Measurements from ENCODE around the gene SELENOM. TPM values are rescaled to one million over a fixed set of nuclear protein-coding genes. Genes with fewer than 3 reads are reported as not detected.
"Not testable (repeated sequence)": the region's sequence is repeated elsewhere in the genome, so short reads cannot be mapped to it uniquely, and the experiment has no call there.

Gene SELENOM
- total RNA-seq, 1 donor from 2014 or later, result 10.3 TPM

- DNase-seq (ENCODE audit: low read depth in 2 of 2), result no peak
These were observed 28.2 kb downstream of the SELENOM start for GRCh38 chr22:31079095-31079642.

- DNase-seq (ENCODE audit: low read depth in 2 of 2), result not testable (repeated sequence)
These were observed 29.0 kb downstream of the SELENOM start for GRCh38 chr22:31078389-31078788.

GRCh38 chr22:31077681-31078080 is 29.7 kb downstream of the SELENOM start:
- DNase-seq (ENCODE audit: low read depth in 2 of 2), result no peak

GRCh38 chr22:31075961-31076360 is 31.4 kb downstream of the SELENOM start:
- no peak for DNase-seq (ENCODE audit: low read depth in 2 of 2)

GRCh38 chr22:31073545-31074145 is 33.7 kb downstream of the SELENOM start:
- DNase-seq (ENCODE audit: low read depth in 2 of 2), result not testable (repeated sequence)

DNA sequence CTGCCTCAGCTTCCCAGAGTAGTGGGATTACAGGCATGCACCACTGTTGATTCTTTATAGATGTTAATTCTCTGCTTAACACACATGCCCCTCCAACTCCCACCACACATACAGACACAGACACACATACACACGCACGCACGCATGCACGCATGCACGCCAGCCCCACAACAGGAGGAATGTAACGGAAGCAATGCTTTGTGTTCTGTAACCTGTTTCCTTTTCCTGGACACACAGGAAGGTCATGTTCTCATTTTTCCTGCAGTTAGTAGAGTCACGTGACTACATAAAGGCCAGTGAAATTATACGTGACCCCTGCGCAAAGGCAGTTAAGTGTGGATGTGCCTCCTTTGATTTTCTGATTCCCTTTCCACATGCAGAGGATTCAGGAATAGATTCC is 34.2 kb downstream of the SELENOM start:
- peak; percentile 54 to 93 for DNase-seq (ENCODE audit: low read depth in 2 of 2)

DNA sequence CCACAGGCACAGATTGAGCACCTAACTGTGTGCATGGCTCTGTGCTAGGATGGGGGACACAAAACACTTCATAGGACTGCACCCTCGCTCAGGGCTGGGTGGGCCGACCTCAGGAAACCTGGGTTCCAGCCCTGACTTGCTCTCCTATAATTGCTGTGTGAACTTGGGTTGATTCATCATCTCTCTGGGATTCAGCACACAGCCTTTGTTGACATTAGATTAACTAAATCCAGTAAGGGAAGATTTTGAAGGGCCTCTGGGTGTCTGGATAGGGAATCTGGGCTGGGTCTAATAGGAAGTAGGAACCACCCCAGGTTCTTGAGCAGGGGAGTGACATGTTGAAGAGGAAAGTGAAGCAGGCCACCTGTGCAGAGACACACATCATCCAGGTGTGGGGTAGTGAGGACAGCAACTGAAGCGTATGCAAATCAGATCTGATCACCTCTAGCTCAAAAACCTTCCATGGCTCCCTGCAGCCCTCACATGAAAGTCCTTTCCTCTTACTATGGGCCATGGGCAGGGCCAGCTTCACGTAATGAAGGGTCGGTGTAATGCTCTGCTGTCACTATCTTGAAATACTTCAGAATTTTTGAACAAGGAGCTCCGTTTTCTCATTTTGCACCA is 37.6 kb downstream of the SELENOM start:
- not testable (repeated sequence) for DNase-seq (ENCODE audit: low read depth in 2 of 2)

- DNase-seq (ENCODE audit: low read depth in 2 of 2), result no peak
These were observed 38.4 kb downstream of the SELENOM start for GRCh38 chr22:31068970-31069369.

DNA sequence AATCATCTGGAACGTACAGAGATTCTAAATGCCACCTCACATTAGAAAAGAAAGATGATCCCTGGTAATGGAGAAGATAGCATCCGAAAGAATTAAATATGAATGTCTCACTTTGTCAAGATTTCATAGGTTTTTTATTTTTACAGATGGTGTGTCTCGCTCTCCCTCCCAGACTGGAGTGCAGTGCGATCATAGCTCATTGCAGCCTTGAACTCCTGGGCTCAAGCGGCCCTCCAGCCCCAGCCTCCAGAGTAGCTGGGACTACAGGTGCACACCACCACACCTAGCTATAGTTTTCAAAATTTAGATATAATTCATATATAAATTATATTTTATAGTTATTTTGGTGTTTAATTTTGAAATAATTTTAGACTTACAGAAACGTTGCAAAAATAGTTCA is 43.0 kb downstream of the SELENOM start:
- no peak for DNase-seq (ENCODE audit: low read depth in 2 of 2)

GRCh38 chr22:31062566-31063230 is 44.7 kb downstream of the SELENOM start:
- DNase-seq (ENCODE audit: low read depth in 2 of 2), result no peak

DNA sequence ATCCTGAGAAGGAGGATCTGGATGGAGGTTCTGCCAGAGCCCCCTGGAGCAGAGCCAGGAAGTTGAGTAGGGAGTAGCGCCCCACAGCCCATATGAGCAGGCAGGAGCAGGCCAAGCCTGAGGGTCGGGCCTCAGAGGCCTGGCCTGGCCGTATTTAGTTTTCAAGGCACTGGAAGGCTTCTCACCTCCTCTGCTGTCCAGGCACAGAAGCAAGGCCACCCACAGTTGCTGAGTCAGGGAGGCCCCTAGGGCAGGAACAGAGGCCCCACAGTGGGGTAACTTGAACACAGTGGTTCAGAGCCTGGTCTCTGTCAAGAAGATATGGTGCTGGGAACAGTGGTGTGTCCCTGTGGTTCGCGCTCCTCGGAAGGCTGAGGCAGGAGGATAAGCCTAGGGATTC is 47.7 kb downstream of the SELENOM start:
- DNase-seq (ENCODE audit: low read depth in 2 of 2), result not testable (repeated sequence)

DNA sequence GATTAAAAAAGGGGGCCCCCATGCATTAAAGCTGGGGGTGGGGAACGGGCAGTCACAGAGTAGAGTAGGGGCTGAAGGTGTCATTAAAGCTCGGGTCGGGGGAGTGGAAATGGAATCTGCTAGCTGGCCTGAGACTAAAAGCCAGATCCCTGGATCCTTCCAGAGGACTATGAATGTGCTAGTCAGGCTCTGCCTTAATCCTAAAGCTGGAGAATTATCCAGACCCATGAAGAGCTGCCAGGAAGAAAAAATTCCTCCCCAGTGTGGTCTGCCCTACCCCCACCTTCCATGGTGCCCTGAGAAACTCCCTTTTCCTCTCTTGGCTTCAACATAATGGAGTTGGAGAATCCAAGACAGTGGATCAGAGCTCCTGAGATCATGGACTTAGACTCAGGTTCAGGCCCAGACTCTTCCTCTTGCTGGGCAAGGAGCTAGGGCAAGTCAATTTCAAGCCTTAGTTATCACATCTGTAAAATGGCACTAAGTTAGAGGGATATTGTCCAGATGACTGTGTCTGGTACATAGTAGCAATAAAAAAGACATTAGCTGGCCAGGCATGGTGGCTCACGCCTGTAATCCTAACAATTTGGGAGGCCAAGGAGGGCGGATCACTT is 50.3 kb downstream of the SELENOM start:
- DNase-seq (ENCODE audit: low read depth in 2 of 2), result no peak

GRCh38 chr22:31055635-31056159 is 51.7 kb downstream of the SELENOM start:
- DNase-seq (ENCODE audit: low read depth in 2 of 2), result peak; percentile 89 to 94

DNA sequence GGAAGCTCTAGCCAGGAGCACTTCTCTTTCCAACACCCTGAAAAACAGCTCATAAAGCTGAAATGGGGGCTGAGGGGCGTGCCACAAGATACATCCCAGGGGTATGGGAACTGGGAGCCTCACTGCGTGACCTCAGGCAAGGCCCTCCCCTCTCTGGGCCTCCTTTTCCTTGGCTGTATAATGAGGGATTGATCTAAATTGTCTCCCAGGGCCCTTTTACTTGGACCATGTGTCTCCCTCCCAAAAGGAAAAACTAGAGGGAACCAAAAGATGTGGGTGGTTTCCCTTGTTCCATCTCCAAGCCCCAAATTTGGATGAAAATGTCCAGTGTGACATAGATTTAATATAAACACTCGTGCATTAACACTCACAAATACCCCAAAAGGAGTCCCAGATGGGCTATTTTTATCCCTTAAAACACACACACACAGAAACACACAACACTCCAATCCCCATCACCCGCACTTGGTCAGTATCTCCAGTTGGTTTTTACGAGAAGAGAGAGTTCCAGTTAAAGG is 52.2 kb downstream of the SELENOM start:
- DNase-seq (ENCODE audit: low read depth in 2 of 2), result no peak

Other genes with a start within 250 kb of the SELENOM start
- 8.3 and 14.9 TPM in 2 replicates for gene MORC2, start 138.8 kb downstream of the SELENOM start, total RNA-seq
- gene TUG1, start 138.3 kb downstream of the SELENOM start, total RNA-seq, result 25.5 and 37.3 TPM in 2 replicates
- 93.1 and 180 TPM in 2 replicates for gene SMTN, start 26.2 kb downstream of the SELENOM start, total RNA-seq
- gene INPP5J, start 15.4 kb upstream of the SELENOM start, total RNA-seq, result under 0.01 TPM in 2 replicates
- not detected in 2 replicates for gene PLA2G3, start 32.9 kb upstream of the SELENOM start, total RNA-seq
- 23.3 and 30.6 TPM in 2 replicates for gene RNF185, start 52.6 kb upstream of the SELENOM start, total RNA-seq
- 51.2 and 64.3 TPM in 2 replicates for gene LIMK2, start 104.7 kb upstream of the SELENOM start, total RNA-seq
- 15.1 and 23.3 TPM in 2 replicates for gene PIK3IP1, start 184.9 kb upstream of the SELENOM start, total RNA-seq
- gene PATZ1, start 238.8 kb upstream of the SELENOM start, total RNA-seq, result 10.5 and 15.1 TPM in 2 replicates